GM18499 (cell line): Measurements from ENCODE around the gene ERAP2.

Experiments
- ATAC-seq: cut with Tn5 transposase; IDR thresholded peaks from one replicate; pipeline ENCODE4 v1.9.1; 2021; ENCODE audit warnings: moderate number of reproducible peaks; ENCODE audit not compliant: insufficient read depth, unreplicated experiment

The ERAP2 gene

GRCh38 chr5:96896276-96896675 is 20.0 kb downstream of the ERAP2 start:
- ATAC-seq = peak; percentile 29

- ATAC-seq = peak; percentile 91
These were observed 20.5 kb downstream of the ERAP2 start for GRCh38 chr5:96896806-96897205.

- no peak for ATAC-seq
These were observed 25.1 kb downstream of the ERAP2 start for GRCh38 chr5:96901384-96901783.

- ATAC-seq = no peak
These were observed 25.5 kb downstream of the ERAP2 start for GRCh38 chr5:96901841-96902240.

- no peak for ATAC-seq
These were observed 26.6 kb downstream of the ERAP2 start for GRCh38 chr5:96902876-96903275.

GRCh38 chr5:96903300-96903699 is 27.0 kb downstream of the ERAP2 start:
- ATAC-seq = no peak

GRCh38 chr5:96904054-96904931 is 28.0 kb downstream of the ERAP2 start:
- no peak for ATAC-seq

GRCh38 chr5:96905864-96906263 is 29.6 kb downstream of the ERAP2 start:
- no peak for ATAC-seq

- ATAC-seq = no peak
These were observed 32.7 kb downstream of the ERAP2 start for GRCh38 chr5:96909003-96909402.

- no peak for ATAC-seq
These were observed 33.1 kb downstream of the ERAP2 start for GRCh38 chr5:96909435-96909834.

- no peak for ATAC-seq
These were observed 34.8 kb downstream of the ERAP2 start for GRCh38 chr5:96911139-96911538.

- ATAC-seq = no peak
These were observed 36.9 kb downstream of the ERAP2 start for GRCh38 chr5:96913233-96913632.

GRCh38 chr5:96919754-96920197 is 43.5 kb downstream of the ERAP2 start:
- peak; percentile 39 for ATAC-seq

GRCh38 chr5:96920744-96921355 is 44.5 kb downstream of the ERAP2 start:
- no peak for ATAC-seq

GRCh38 chr5:96922499-96923244 is 46.4 kb downstream of the ERAP2 start:
- no peak for ATAC-seq

GRCh38 chr5:96924016-96924443 is 47.7 kb downstream of the ERAP2 start:
- no peak for ATAC-seq

GRCh38 chr5:96926276-96926675 is 50.0 kb downstream of the ERAP2 start:
- ATAC-seq = no peak

GRCh38 chr5:96927008-96927407 is 50.7 kb downstream of the ERAP2 start:
- ATAC-seq = no peak

- no peak for ATAC-seq
These were observed 52.8 kb downstream of the ERAP2 start for GRCh38 chr5:96928931-96929708.

GRCh38 chr5:96930058-96930457 is 53.8 kb downstream of the ERAP2 start:
- ATAC-seq = no peak
